Left cardiac atrium (tissue), 4 donors: ENCODE results near the gene HNRNPAB. TPM values are rescaled to one million over a fixed set of nuclear protein-coding genes. Genes with fewer than 3 reads are reported as not detected.
"Not testable (repeated sequence)": the region's sequence is repeated elsewhere in the genome, so short reads cannot be mapped to it uniquely, and the experiment has no call there.

ENCODE experiments used
- ATAC-seq, 2 donors: fragments of 200-7000 bp; cut with Tn5 transposase; one replicate each; pipeline ENCODE4 v1.9.1; 2020; ENCODE audit warnings: mild to moderate bottlenecking in 2 of 2, moderate library complexity in 2 of 2
- DNase-seq: peaks from one replicate; pipeline ENCODE4 v3.0.0-alpha.2; 2020
- intact Hi-C, 2 donors: fragments of 100-400 bp; cut with DNase I; formaldehyde crosslinking; loops; one replicate each; pipeline versions ENCODE4 v1.14.1 to v1.15.1; 2022 to 2023
- total RNA-seq, 2 donors: library from RNA; stranded (reverse); fragmentation: NEBNext Ultra II Directional; extraction: Animal tissue kit (Norgen Biotek cat#: 25700); gene quantifications; one replicate each; pipeline ENCODE4 v1.2.1, GENCODE V29; 2021
- donor health status: DM: no; HTN: yes; CAD: no.
- donor health status: DM: no; HTN: yes; CAD: no; lungs with severe emphysema.
- donor health status: DM: yes; HTN: yes; CAD: no.
- donor health status: Dilated cardiomyopathy.

The HNRNPAB gene
- total RNA-seq, 2 donors from 2014 or later = 81.3 to 141 TPM

DNA sequence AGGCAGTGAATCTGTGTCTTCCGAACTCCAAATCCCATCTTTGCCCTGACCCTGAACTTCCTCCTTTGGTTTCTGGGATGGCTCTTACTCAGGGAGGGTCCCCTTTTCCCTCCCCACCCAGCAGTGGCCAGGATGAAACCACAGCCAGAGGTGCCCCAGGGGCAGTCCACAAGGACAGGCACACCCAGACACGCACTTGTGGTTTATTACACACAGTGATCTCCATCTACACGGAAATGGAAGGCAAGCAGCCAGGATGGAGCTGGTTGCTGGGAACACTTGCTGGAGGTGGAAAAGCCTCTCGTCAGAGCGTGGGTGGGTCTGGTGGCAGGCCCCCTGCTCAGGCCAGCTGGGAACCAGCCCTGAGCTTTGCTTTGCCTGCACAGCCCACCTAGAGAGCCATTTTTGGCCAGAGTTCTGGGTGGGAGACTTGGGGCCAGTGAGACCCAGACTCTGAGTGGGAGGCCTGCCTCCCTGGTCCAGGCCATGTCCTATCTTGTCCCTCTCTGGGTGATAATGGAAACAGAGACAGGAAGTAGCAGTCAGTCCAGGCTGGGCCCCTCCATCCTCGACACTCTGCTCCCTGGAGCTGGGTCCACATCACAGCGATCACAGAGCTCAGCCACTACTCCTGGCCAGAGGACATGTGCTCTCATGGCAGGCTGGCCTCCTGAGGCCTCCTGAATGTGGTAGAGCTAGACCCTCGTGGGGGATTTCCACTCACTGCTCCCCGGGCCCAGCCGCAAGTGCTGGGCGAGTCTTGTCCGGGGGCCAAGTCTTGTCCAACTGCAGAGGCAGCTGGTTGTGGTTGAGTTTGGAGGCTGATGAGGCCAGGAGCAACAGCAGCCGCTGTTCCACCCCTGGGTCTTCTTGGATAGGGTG lies 33.3 kb downstream of the HNRNPAB start:
- intact Hi-C loops = no loop called here
- no peak for DNase-seq
- no peak for ATAC-seq

DNA sequence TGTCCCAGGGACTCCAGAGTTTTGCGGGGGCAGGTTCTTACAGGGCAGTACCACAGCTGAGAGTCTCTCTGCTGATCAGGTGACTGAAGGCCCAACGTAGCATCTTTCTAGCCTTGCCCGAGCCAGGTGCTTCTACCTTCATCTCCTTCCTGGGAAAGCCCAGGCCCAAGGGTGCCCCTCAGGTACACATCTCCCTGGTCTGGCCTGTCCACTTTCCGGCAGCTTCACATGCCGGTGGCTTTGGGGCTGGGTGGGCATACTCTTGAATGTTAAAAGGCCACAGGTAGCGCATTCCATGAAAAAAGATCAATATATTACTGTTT lies 33.9 kb downstream of the HNRNPAB start:
- ATAC-seq (no peak), DNase-seq (no peak)
- intact Hi-C loops = no loop called here

DNA sequence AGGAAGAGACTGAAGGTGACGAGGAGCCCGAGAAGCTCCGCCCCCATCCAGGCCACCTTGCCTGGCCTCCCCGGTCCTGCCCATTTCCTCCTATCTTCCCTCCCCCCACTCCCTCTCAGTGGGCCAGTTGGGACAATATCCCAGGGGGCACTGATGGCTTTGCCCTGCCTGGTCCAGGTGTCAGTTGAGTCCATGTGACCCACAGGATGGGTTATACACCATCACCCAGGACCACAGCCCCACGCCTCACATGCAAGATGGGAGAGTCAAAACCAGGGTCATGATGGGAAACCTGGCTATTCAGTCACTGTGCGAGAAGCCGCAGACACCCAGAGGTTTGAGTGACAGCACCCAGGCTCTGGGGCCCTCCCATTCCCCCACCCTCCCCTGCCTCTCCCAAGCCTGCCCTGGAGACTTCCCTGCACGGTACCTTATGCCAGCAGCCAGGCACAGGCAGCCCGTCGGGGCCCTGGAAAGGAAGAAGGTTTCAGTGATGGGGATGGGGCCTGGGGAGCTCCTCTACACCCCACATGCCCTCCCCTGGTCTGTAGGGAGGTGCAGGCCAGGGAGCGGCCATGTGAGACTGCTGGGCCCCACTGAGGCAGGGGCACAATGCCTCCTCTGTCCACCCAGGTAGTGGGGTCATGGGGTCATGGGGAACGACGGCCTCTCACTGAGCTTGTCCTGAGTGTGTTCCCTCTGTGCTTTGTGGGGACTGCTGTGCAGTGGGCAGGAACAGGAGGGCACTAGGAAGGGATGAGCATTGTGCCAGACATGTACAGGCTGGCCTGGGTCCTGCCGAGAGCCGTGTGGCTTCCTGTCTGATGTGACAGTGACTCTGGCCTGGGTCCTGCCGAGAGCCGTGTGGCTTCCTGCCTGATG lies 34.6 kb downstream of the HNRNPAB start:
- ATAC-seq (no peak), DNase-seq (no peak)
- intact Hi-C loops = no loop called here

DNA sequence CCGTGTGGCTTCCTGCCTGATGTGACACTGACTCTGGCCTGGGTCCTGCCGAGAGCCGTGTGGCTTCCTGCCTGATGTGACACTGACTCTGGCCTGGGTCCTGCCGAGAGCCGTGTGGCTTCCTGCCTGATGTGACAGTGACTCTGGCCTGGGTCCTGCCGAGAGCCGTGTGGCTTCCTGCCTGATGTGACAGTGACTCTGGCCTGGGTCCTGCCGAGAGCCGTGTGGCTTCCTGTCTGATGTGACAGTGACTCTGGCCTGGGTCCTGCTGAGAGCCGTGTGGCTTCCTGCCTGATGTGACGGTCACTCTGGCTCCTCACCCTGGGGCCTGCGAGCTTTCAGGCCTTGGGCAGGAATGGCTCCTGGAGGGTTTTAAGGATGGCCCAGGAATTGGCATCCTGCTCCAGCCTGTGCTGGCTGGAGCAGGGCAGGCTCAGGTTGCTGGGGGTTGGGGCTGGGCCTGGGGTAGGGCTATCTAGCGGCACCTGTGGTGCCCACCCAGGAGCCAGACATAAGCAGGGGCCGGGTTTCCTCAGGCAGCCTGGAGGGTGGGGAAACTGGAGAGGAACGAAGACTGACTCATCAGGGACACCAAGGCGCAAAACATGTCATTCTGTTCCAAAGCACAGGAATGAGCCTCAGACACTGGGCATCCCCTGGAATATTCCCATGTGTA lies 35.4 kb downstream of the HNRNPAB start:
- peak in 1 of 2 donors; percentile 2 for ATAC-seq
- intact Hi-C loops, DNase-seq: not testable (repeated sequence)

DNA sequence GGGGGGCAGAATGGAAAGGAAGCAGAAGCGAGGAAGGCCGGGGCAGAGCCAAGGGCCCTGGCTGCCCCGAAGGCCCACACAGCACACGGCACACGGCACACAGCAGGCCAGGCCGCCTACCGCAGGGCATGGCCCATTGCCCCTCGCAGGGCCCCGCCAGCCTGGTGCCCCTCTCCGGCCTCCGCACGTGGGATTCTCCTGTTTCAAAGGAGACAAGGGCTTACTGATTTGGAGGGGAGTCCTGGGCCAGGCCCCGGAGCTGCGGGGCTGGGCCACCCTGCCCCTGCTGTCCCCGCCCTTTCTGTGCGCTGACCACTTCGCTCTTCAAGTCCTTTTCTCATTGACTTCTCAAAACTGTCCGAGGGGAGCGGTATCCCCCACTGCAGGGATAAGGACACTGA lies 36.0 kb downstream of the HNRNPAB start:
- DNase-seq (no peak), ATAC-seq (no peak)
- intact Hi-C loops = no loop called here

DNA sequence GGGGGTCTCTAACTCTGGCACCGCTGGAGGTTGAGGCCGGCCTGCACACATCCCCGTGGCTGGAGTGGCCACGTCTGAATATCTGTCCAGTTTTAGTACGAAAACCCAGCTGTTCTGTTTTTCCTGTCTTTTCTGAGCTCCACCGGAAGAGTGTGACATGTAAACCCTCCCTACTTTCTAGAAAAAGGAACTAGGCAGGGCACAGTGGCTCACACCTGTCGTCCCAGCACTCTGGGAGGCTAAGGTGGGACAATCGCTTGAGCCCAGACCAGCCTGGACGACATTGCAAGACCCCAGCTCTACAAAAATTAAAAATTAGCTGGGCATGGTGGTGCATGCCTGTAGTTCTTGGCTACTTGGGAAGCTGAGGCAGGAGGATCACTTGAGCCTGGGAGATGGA lies 36.4 kb downstream of the HNRNPAB start:
- intact Hi-C loops = no loop called here
- no peak for DNase-seq
- ATAC-seq = no peak

DNA sequence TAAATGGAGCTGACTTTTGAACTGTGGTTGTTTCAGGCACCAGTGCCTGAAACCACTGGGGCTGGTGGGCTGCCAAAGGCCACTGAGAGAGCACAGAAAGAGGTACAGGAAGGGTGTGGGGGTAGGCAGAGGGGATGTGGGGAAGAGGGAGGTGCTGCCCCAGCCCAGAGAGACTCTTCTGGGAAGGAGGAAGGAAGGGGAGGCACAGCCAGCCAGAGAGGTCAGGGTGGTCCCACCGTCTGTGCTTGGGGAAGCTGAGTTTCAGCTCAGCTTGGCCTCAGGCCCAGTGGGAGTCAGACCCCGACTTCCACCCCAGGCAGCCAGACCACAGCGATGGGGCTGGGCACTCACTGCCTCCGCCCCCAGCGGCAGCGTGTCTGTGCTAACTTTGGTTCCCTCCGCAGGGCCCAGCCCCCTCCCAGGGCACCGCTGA lies 36.9 kb downstream of the HNRNPAB start:
- peak in 1 of 2 donors; percentile 8 for ATAC-seq
- intact Hi-C loops = no loop called here
- peak; percentile 66 for DNase-seq

DNA sequence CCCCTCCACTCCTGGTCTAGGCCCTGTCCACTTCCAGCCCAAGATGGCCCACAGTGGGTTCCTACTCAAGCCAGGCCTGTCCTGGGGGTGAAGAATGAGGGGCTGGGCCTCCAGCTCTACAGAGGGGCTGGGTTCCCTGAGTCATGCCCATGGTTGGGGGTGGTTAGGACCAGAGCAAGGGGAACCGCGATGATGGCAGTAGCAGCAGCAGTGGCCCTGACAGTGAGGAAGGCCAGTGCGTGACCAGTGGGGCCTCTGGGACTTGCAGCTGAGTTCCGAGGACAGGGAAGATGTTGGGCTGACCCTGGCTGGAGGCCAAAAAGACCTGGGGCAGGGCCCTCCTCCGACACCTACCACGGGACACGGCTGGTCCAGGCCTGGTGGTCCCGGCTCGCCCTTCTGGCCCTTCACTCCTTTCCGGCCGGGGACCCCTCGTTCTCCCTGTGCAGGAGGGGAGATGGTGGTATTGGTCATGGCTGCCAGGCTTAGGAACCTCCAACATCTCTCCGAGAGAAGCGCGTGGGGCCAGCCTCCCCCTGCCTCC lies 37.4 kb downstream of the HNRNPAB start:
- ATAC-seq (no peak), DNase-seq (no peak)
- intact Hi-C loops = no loop called here

DNA sequence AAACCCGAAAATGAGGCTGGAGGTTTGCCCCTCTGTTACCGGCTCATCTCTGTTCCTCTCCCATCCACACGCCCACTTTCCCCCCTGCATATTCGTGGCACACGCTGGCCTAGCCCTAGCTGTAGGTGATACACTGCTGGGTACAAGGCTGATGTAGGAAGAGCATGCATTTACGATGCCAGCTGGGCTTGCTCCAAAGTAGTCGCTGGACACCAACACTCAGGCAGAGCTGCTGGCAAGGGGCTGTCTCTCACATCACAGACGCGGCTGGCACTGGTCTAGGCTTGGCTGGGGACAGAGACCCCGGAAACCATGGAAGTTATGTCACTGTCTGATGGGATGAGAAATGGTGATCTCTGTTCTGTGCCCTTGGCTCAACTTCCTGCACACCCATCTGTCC lies 38.1 kb downstream of the HNRNPAB start:
- ATAC-seq = peak; percentile 56 to 65
- no peak for DNase-seq
- intact Hi-C loops = no loop called here

DNA sequence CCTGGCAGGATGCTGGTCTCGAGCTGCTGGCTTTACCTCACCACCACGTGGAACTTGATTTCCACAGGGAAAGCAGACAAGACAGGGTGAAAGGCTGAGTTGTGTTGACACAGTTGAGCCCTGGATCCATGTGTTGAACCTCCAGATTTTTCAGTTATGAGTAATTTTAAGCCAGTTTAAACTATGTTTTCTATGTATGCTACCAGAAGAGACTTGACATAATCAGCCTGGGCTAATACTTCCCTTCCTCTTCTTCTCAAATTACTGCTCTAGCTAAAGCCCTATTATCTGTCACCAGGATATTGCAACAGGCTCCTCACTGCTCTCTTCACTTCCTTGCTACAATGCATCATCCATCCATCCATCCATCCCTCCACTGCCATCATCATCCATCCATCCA lies 40.2 kb downstream of the HNRNPAB start:
- intact Hi-C loops = no loop called here
- ATAC-seq (no peak), DNase-seq (no peak)

DNA sequence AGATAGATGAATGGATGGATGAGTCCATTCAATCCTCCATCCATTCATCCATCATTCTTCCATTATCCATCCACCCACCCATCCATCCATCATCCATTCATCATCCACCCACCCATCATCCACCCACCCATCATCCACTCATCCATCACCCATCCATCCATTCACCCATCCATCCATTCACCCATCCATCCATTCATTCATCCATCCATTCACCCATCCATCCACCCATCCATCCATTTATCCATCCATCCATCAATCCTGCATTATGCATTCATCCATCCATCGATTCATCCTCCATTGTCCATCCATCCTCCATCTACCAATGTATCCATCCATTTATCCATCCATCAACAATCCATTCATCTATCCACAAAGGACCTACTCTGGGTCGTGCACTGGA lies 41.1 kb downstream of the HNRNPAB start:
- DNase-seq = no peak
- ATAC-seq = no peak
- intact Hi-C loops = no loop called here

DNA sequence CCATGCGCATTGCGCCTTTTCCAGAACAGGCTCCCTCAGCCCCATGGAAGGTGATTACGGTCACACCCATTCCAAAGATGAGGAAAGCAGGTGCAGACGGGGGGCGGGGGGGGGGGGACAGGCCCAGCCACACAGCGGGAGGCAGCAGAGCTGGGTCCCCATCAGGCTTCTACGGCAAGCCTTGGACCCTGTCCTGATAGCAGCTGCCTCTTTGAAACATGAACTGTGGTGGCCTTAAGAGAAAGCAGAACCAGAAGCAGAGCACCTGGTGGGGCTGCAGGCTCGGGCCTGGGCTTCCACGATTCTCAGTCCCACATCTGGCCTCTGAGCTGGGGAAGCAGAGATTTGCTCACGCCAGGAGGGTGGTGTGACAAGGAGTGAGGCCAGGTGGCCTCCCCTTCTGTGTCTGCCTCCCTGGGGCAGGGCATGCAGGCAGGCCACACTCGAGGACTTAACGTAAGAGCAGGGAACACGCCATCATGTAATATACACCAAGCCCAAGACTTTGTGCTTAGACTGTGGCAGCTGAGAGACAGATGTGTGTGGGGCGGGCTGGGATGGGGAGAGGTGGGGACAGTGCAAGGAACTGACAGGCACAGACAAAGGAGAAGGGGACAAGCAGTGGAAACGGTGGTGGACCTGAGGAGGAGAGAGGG lies 42.4 kb downstream of the HNRNPAB start:
- intact Hi-C loops = no loop called here
- no peak for DNase-seq
- no peak for ATAC-seq

DNA sequence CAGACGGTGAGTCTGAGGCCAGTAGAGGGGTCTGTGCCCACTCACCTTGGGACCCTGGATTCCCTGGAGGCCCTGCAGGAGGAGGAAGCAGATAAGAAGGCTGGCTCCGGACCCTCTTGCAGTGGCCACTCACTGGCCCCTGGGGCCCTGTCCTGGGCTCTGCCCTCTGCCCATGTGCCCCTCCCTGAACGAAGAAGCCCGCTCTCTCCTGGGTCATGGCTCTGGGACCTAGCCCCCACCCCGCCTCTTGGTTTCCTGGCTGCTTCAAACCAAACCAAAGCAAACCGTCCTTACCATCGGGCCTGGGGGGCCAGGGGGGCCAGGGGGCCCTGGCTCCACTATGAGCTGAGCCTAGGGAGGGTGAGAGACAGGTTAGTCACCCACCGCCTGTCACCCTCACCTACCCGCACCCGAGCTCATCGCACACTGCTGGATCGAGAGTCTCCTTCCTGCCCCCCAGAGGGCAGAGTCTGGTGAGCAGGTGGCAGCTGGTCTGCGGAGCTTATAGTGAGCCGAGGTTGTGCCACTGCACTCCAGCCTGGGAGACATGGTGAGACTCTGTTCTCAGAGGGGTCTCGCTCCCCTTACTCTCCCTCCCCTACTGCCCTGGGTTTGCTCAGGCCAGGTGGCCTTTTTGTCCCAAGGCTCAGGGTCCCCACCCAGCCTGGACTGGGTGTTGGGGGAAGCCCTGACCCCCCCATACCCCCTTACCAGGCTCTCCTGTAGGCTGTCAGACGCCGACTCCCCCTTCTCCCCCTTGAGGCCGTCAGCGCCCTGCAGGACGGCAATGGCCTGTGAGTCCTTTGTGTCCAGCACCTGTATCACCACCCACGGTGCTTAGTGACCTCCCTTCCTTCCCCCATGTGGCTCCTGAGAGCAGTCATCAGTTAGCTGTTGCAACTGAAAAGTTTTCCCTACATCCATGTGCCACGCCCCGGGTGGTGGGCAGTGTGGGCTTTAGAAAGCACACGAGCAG lies 43.4 kb downstream of the HNRNPAB start:
- DNase-seq = no peak
- intact Hi-C loops = no loop called here
- no peak for ATAC-seq

DNA sequence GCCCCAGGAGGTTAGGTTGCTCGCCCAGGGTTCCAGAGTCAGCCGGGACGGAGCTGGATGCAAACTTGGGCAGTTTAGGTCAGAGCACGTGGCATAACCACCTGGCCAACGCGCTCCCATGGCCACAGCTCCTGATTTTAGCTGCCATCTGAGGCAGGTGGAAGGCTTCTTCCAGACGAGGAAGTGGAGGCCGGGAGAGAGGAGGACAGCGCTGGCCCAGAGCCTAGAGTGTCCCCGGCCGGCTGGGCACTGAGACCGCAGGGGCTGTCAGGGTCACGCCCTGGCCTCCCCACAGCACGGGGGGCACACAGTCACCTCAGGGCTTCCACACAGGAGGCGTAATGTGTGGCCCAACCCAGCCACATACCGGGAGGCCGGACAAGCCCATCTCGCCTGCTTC lies 44.4 kb downstream of the HNRNPAB start:
- no peak for ATAC-seq
- intact Hi-C loops = no loop called here

DNA sequence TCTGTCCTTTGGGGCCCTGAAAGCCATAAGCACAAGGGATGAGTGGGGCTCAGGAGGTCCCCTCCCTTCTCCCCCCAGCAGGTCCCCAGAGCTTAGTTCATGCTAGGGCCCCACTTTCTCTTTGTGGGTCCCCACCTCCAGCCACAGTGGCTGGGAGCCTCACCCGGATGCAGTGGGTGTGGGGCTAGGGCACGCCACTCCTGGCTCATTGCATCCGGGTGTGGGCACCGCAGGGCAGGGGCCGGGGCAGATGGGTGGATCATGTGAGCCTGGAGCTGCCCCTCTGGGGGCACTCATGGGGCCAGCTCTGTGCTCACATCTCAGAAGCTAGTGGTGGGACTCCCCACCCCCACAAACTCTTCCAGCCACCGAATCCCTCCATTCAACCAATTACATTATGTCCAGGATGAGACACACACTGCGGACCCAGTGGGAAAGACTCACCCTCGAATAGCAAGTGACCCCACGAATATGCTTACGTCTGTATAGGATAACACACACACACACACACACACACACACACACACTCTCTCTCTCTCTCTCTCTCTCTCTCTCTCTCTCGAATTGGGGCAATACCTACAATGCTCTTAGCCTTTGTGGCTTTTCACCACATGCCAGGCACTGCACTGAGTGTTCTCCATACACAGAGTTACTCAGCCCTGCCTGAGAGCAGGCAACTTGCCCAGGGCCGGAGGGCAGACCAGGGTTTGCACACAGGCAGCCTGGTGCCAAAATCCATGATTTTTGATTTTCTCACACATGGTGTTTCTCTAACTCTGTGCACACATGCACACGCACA lies 45.1 kb downstream of the HNRNPAB start:
- intact Hi-C loops = no loop called here
- DNase-seq (no peak), ATAC-seq (peak in 1 of 2 donors; percentile 78)

More for the DNA sequence above, 44.4 kb downstream of the HNRNPAB start:
- no peak for DNase-seq

DNA sequence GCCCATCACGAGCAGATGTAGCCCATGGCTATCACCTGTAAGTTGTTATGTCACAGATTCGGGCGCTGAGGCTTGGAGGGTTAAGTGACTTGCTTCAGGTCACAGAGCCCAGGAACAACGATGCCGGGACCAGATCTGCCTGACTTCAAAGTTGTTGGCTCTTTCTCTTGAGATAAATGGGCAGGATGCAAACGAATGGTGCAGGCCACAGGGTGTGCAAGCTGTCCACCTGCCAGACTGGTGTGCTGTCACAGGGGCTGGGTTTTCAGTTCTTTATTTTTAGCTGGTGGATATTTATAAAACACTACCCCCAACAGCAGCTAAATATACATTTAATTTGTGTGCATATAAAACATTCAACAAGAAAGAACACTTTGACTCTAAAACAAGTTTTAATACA lies 45.9 kb downstream of the HNRNPAB start:
- no peak for ATAC-seq
- DNase-seq = no peak
- intact Hi-C loops = no loop called here

DNA sequence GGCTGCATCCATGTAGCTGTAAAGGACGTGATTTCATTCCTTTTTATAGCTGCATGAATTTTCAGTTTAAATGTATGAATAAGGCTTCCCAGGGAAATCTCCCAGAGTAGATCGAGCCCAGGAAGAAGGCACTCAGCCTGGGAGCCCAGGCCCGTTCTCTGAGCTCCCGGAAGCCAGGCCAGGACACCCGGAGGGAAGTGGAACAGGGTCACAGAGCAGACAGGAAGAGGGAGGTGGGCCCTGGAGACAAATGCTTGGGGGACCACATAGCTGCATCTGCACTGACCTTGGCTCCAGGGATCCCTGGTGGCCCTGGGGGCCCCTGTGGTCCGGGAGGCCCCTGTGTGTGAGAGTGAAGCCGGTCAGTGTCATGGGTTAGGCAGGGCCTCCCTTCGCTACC lies 47.9 kb downstream of the HNRNPAB start:
- DNase-seq (no peak), ATAC-seq (no peak)
- intact Hi-C loops = no loop called here
